ENCODE data around the gene RTP3. TPM values are rescaled to one million over a fixed set of nuclear protein-coding genes. Genes with fewer than 3 reads are reported as not detected.

Gene RTP3
- total and polyA plus RNA-seq, 2 of the 8 experiments (the other 6 are each of a cell fraction or from before 2014, with no cell fraction given) = 0.08 TPM; not detected in 1

DNA sequence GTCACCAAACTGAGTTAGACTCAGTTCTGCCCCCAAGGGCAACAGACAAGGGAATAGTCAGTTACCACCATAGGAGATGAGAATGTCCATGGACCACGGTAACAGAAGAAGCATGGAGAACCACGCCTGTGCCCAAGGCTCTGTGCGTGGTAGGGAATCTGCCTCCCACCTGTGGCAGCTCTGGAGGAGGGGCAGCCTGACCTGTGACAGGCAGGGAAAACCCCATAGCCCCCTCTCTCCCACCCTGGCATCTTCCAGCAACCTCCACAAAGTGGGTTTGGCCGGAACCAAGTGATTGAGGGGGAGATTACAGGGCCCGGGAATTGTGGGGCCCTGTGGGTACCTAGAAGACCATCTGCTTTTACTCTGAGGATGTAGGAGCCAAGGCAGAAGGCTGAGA, 18.8 kb upstream of the RTP3 start:
- Histone ChIP-seq H3K23me2 (ENCODE audit: low read depth, low read length) (peaks cover 2% of the 10 kb centered on the region; the same call in 1 of the 2 replicates), H3K27ac (ENCODE audit: low read depth, low read length) (no peak overlapping the region), H3K4me2 (ENCODE audit: insufficient read depth in 1 of 2, low read depth in 2 of 2, low read length in 2 of 2) (no peak overlapping the region), H3K4me3 (ENCODE audit: extremely low read depth in 1 of 4, insufficient read depth in 2 of 4, low read depth in 3 of 4, low read length in 4 of 4) (no peak overlapping the region), H3K79me1 (ENCODE audit: low read depth, low read length) (no peaks in the 10 kb centered on the region), H4K20me1 (replicated peaks in 1 of 2; ENCODE audit: control insufficient read depth in 1 of 2, insufficient read depth in 2 of 2, low read length in 2 of 2) (no peaks in the 10 kb centered on the region), H3K56ac (replicated peaks; ENCODE audit: insufficient read length, low read depth, low read length) (no peak overlapping the region), H3K14ac (ENCODE audit: insufficient read length) (no peak overlapping the region), H3K4me1 (replicated peaks in 1 of 4; ENCODE audit: control insufficient read depth in 3 of 4, insufficient read depth in 4 of 4, low read length in 3 of 4) (no peaks in the 10 kb centered on the region), H3K4ac (replicated peaks; ENCODE audit: insufficient read length, low read depth, low read length) (no peak overlapping the region), H4K8ac (ENCODE audit: extremely low read depth, insufficient read depth, low read length) (no peak overlapping the region), H3K27me3 (replicated peaks in 1 of 4; ENCODE audit: control insufficient read depth in 3 of 4, extremely low read depth in 1 of 4, insufficient read depth in 3 of 4, low read length in 3 of 4) (no peaks in the 10 kb centered on the region; a peak in 1 of 7 replicates), H3K79me2 (ENCODE audit: control insufficient read depth in 1 of 2, insufficient read depth in 2 of 2, low read length in 2 of 2) (no peaks in the 10 kb centered on the region), H2AK5ac (ENCODE audit: low read depth, low read length) (no peak overlapping the region), H4K91ac (replicated peaks; ENCODE audit: insufficient read length, low read length) (no peak overlapping the region), H3K9ac (replicated peaks in 1 of 4; ENCODE audit: extremely low read depth in 1 of 4, low read depth in 3 of 4, low read length in 3 of 4) (no peak overlapping the region), H2BK15ac (ENCODE audit: low read length) (no peak overlapping the region; the same call in 1 of the 2 replicates), H2AFZ (ENCODE audit: low read length) (no peak overlapping the region), H2BK120ac (replicated peaks; ENCODE audit: low read depth, low read length) (no peak overlapping the region), H3K9me3 (ENCODE audit: insufficient read depth in 2 of 2, low read depth in 1 of 2, low read length in 1 of 2) (no peaks in the 10 kb centered on the region), H4K5ac (ENCODE audit: insufficient read length, low read depth, low read length) (no peak overlapping the region), H3K18ac (ENCODE audit: extremely low read depth, low read length) (no peak overlapping the region), H3K36me3 (ENCODE audit: control insufficient read depth in 2 of 4, insufficient read depth in 4 of 4, low read length in 3 of 4) (no peaks in the 10 kb centered on the region), H2BK12ac (ENCODE audit: low read depth, low read length) (no peak overlapping the region), H2BK20ac (ENCODE audit: low read length) (no peak overlapping the region), H3K23ac (ENCODE audit: insufficient read length) (no peak overlapping the region), H2BK5ac (ENCODE audit: low read depth, low read length) (no peak overlapping the region)
- 98% methylated on average over 5 of the region's 5 CpGs; no CpG with 5 or more reads in 1 of the 2 experiments for whole genome bisulfite sequencing, 2 experiments (ENCODE audit: extremely low coverage in 1 of 2, insufficient coverage in 1 of 2, insufficient read length in 1 of 2, insufficient replicate concordance in 2 of 2, low coverage in 1 of 2, low lambda C conversion rate in 2 of 2, missing lambda C conversion rate in 1 of 2)
- DNase-seq (ENCODE audit: low read depth in 1 of 2, low spot score in 2 of 2) = no peak
- POLR2A ChIA-PET (ENCODE audit: partially characterized antibody) = no interaction called here
- FAIRE-seq = no peak
- CTCF ChIA-PET (ENCODE audit: partially characterized antibody) = interaction anchor here (1.0 to 1.5 kb wide), 2 partner anchors 10 to 13 kb away, joined by 3 to 7 read pairs; no protein-coding TSS in a partner anchor
- TF ChIP-seq BRCA1 (IDR thresholded peaks at IDR 0.05; ENCODE audit: low read depth, low read length) (no peak), RNF2 (IDR thresholded peaks at IDR 0.05; ENCODE audit: borderline replicate concordance, low read depth, low read length, missing control alignments, poor library complexity, severe bottlenecking) (no peak)
- TF ChIP-seq, protein P1, sequence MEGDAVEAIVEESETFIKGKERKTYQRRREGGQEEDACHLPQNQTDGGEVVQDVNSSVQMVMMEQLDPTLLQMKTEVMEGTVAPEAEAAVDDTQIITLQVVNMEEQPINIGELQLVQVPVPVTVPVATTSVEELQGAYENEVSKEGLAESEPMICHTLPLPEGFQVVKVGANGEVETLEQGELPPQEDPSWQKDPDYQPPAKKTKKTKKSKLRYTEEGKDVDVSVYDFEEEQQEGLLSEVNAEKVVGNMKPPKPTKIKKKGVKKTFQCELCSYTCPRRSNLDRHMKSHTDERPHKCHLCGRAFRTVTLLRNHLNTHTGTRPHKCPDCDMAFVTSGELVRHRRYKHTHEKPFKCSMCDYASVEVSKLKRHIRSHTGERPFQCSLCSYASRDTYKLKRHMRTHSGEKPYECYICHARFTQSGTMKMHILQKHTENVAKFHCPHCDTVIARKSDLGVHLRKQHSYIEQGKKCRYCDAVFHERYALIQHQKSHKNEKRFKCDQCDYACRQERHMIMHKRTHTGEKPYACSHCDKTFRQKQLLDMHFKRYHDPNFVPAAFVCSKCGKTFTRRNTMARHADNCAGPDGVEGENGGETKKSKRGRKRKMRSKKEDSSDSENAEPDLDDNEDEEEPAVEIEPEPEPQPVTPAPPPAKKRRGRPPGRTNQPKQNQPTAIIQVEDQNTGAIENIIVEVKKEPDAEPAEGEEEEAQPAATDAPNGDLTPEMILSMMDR (IDR thresholded peaks at IDR 0.05; ENCODE audit: control extremely low read depth in 1 of 3, insufficient read depth in 1 of 3, low read depth in 1 of 3, low read length in 3 of 3) = no peak
